Measurements from ENCODE around the gene DNAJB8.

Gene DNAJB8

DNA sequence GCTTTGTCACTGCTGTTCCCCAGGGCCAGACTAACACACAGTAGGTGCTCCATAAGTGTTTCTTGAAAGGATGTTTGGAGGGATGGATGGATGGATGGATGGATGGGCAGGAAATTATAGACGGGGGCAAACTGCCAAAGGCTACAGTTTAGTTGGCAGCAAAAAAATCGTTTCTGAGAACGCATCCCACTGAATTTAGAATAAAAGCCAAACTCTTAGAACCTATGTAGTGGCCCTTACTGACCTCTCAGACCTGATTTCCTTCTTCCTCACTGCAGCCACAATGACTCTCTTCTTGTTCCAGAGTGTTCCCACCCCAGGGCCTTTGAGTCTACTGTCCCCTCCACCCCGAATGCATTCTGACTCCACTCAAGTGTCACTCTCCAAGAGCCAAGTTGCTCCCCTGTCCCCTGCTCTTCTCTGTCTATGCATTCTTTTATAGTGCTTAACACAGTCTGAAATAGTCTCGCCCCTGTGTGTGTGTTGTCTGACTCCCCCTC, 31.5 kb upstream of the DNAJB8 start:
- TF ChIP-seq ZNF274 (IDR thresholded peaks at IDR 0.05; ENCODE audit: low read depth, low read length), result no peak
- H3K4me3 ChIP-seq (ENCODE audit: low read length), result no peak overlapping the region; the same call in 1 of the 2 replicates

GRCh38 chr3:128497305-128498126, 30.8 kb upstream of the DNAJB8 start:
- no peak for TF ChIP-seq ZNF274 (IDR thresholded peaks at IDR 0.05; ENCODE audit: low read depth, low read length)
- H3K4me3 ChIP-seq (ENCODE audit: low read length), result peak overlapping the region; percentile 36; the same call in 1 of the 2 replicates

- no peak overlapping the region for H3K4me3 ChIP-seq (ENCODE audit: low read length)
Observed at GRCh38 chr3:128496602-128497304, 30.1 kb upstream of the DNAJB8 start.

DNA sequence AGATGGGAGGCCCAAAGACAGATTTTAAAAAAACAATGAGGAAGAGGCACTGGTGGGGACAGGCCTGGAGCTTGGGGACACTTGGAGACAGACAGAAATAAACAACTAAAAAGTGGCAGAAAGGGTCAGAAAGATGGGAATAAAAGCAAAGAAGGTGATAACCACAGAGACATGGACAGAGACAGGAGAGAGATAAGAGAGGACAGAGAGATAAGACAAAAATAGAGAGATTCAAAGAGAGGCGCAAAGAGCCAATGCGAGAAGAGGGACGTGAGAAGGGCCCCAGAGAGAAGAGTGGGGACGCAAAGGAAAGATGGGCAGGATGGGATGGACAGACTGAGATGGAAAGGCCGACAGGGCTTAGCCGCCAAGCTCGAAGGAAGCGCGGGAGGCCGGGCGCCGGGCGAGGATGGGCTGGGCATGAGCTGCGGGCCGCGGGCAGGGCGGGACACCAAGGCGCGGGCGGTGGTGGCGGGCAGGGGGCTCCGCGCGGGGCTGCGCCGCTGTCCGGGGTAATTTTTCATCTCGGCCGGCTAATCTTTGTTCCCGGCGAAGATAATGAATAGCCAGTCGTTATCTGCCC, 29.4 kb upstream of the DNAJB8 start:
- no peak for TF ChIP-seq ZNF274 (IDR thresholded peaks at IDR 0.05; ENCODE audit: low read depth, low read length)

More at GRCh38 chr3:128496602-128497304, 30.1 kb upstream of the DNAJB8 start:
- no peak for TF ChIP-seq ZNF274 (IDR thresholded peaks at IDR 0.05; ENCODE audit: low read depth, low read length)

DNA sequence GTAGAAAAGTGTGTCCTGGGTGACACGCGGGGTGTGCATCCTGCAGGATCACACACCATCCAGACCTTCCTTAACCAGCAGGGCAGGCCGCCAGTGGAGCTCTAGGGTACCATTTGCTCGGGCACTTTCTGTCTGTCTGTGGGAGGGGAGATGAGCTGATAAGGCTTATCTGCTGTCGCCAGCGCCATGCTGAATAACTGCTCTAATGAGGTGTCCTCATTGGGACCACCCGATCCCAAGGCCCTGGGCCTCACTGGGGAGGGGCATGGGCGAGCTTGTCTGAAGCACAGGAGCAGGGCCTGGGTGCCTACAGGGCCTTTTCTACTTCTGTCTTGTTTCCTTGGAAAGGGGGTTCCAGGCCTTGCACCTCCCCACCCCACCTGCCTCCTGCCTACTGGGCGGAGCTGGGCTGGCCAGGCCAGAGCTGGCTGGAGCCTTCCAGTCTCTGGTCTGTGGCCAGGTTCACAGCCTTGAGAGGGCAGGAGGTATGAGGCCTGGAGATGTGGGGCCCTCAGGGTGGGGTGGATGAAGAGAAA, 28.8 kb upstream of the DNAJB8 start:
- H3K4me3 ChIP-seq (ENCODE audit: low read length), result no peak overlapping the region
- no peak for TF ChIP-seq ZNF274 (IDR thresholded peaks at IDR 0.05; ENCODE audit: low read depth, low read length)

More for the DNA sequence above, 29.4 kb upstream of the DNAJB8 start:
- H3K4me3 ChIP-seq (ENCODE audit: low read length), result no peak overlapping the region

GRCh38 chr3:128494367-128494650, 27.6 kb upstream of the DNAJB8 start:
- no peak overlapping the region for H3K4me3 ChIP-seq (ENCODE audit: low read length)
- TF ChIP-seq ZNF274 (IDR thresholded peaks at IDR 0.05; ENCODE audit: low read depth, low read length), result no peak

DNA sequence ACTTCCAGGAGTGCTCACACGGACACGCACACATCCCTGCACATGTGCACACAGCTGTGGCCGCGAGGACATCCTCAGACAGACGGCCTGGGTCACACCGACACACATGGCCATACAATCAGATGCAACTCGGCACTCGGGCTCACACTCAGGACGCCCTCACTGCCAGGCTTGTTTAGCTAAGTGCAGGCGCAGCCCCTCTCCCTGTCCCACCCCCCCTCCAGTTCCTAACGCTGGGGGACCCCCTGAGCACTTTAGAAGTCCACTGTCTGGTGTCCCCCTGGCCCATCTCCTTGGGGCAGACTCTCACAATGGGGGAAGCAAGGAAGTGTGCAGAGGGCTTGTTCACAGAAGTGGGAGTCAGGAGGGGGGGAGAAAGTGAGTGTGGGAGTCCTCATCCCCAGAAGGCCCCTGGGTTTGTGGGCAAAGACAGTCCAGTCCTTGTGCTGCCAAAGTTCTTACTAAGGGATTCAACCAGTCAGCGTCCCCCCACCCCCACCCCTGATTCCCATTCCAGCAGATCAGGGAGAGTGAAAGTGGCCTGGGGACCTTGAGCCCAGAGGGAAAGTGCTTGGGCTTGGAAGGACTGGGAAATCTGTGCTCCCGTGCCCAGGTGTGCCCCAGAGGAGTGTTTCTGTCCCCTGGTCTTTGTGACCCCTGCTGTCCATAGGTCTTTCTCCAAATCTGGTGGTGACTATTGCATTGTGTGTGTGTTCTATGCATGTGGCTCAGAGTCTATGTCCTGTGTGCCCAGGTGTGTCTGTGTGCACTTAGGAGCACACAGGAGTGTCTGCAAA, 27.1 kb upstream of the DNAJB8 start:
- no peak overlapping the region for H3K4me3 ChIP-seq (ENCODE audit: low read length)
- TF ChIP-seq ZNF274 (IDR thresholded peaks at IDR 0.05; ENCODE audit: low read depth, low read length), result no peak

- TF ChIP-seq ZNF274 (IDR thresholded peaks at IDR 0.05; ENCODE audit: low read depth, low read length), result no peak
- no peak within 1 kb of the TSS for H3K4me3 ChIP-seq (ENCODE audit: low read length)
Observed at GRCh38 chr3:128492671-128493569, 26.2 kb upstream of the DNAJB8 start, which contains the start of gene GATA2. Gene GATA2 (minus strand): TSS chr3:128493201. CDS start chr3:128487031, 6,170 bp downstream.

DNA sequence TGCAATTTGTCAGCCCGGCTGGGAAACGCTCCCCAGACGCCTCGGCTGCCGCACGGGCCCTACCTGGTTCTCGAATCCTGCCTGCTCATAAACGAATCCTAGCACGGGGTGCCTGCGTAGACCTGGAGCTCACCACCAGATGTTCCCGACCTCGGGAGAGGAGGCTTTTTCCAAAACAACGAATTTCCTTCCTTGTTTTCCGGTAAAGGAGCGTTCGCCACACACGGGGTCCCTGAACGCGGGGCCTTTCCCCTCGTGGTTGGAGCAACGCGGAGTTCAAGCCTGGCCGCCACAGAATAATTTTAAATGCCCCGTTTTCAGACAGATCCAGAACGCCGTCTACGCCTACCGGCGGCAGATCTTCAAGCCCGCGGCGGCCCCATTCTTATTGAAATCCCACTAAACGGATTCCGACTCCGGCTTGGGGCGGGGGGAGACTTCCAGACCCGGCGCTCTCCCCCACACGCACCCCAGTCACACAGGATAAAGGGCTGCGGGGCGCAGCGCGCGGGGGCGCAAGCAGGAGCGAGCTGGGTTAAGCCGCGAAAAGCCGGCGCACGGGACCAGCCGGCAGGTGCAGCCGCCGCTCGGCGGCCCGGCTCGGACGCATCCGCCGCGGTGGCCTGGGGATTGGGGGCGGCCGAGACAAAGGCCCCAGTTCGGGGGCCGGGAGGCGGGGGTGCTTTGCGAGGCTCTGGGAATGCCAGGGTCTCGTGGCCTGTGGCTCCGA, 25.4 kb upstream of the DNAJB8 start:
- H3K4me3 ChIP-seq (ENCODE audit: low read length), result no peak overlapping the region
- TF ChIP-seq ZNF274 (IDR thresholded peaks at IDR 0.05; ENCODE audit: low read depth, low read length), result no peak

DNA sequence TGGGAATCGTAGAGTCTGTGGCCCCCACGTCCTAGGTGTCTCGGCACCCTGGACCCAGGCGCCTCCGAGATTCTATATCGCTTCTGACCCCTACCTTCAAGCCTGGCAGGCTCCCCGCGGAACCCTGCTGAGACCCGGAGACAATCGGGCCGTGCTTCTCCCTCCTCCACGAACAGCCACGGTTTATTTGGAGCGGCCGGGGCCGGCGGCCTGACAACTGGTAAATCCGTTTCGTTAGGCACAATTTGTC, 24.9 kb upstream of the DNAJB8 start:
- no peak overlapping the region for H3K4me3 ChIP-seq (ENCODE audit: low read length)
- no peak for TF ChIP-seq ZNF274 (IDR thresholded peaks at IDR 0.05; ENCODE audit: low read depth, low read length)

- no peak for TF ChIP-seq ZNF274 (IDR thresholded peaks at IDR 0.05; ENCODE audit: low read depth, low read length)
- H3K4me3 ChIP-seq (ENCODE audit: low read length), result no peak overlapping the region
Observed at GRCh38 chr3:128490915-128491690, 24.4 kb upstream of the DNAJB8 start.

- H3K4me3 ChIP-seq (ENCODE audit: low read length), result no peak overlapping the region
- no peak for TF ChIP-seq ZNF274 (IDR thresholded peaks at IDR 0.05; ENCODE audit: low read depth, low read length)
Observed at GRCh38 chr3:128490650-128490914, 23.9 kb upstream of the DNAJB8 start.
